GM20000 (cell line): ENCODE data around the gene DCLRE1B.

Source experiments
- DNase-seq: peaks from one replicate; pipeline ENCODE4 v3.0.0; 2012; ENCODE audit warnings: low spot score
- TF ChIP-seq, protein P1 (sequence below): IDR thresholded peaks from 2 replicates; pipeline ENCODE4 v1.5.1; 2012; ENCODE audit warnings: mild to moderate bottlenecking, control low read depth; ENCODE audit errors: extremely low read depth, missing control alignments

Gene DCLRE1B

DNA sequence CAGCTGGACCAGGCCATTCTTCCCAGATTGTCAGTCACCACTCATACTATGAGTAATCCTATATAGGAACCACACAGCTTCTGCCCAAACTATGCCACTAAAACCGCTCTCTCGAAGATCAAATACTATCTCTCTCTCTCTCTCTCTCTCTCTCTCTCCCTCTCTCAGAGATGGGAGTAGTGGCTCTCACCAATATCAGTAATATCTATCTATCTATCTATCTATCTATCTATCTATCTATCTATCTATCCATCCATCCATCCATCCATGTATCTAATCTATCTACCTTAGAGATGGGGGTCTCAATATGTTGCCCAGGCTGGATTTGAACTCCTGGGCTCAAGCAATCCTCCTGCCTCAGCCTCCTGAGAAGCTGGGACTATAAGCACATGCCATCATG is 19.3 kb downstream of the DCLRE1B start:
- TF ChIP-seq, protein P1, sequence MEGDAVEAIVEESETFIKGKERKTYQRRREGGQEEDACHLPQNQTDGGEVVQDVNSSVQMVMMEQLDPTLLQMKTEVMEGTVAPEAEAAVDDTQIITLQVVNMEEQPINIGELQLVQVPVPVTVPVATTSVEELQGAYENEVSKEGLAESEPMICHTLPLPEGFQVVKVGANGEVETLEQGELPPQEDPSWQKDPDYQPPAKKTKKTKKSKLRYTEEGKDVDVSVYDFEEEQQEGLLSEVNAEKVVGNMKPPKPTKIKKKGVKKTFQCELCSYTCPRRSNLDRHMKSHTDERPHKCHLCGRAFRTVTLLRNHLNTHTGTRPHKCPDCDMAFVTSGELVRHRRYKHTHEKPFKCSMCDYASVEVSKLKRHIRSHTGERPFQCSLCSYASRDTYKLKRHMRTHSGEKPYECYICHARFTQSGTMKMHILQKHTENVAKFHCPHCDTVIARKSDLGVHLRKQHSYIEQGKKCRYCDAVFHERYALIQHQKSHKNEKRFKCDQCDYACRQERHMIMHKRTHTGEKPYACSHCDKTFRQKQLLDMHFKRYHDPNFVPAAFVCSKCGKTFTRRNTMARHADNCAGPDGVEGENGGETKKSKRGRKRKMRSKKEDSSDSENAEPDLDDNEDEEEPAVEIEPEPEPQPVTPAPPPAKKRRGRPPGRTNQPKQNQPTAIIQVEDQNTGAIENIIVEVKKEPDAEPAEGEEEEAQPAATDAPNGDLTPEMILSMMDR: no peak
- no peak for DNase-seq

DNA sequence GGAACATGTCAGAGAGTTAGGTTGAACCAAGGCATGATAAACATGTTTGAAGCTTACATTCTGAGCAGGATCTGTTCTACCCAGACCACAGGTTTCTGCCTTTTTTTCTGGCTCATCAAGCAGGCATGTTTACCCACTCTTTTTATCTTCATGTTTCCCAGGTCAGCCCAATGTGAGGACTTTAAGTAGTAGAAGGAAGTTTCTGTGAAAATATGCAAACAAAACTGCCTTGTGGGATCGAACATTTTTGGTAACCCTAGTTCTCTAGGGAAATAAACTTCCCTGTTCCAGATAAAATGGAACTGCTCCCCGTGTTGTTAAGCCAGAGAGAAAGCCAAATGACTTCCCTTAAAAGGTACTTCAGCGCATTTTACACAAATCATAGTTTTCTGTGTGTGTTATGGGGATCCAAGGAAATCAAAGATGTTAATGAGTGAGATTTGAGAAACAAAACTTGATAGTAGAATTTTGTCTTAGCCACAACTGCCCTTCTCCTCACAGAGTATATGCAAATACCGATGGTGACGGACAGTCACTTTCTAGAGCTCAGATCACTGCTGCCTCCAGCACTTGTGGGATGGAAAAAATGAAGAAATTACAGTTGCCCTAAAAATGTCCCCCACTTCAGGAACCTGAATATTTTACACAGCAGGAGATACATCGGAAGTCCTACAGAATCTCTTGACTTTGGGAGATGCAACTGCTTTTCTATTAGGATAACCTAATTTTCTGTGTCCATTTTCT is 23.2 kb downstream of the DCLRE1B start:
- DNase-seq: peak; percentile 54

DNA sequence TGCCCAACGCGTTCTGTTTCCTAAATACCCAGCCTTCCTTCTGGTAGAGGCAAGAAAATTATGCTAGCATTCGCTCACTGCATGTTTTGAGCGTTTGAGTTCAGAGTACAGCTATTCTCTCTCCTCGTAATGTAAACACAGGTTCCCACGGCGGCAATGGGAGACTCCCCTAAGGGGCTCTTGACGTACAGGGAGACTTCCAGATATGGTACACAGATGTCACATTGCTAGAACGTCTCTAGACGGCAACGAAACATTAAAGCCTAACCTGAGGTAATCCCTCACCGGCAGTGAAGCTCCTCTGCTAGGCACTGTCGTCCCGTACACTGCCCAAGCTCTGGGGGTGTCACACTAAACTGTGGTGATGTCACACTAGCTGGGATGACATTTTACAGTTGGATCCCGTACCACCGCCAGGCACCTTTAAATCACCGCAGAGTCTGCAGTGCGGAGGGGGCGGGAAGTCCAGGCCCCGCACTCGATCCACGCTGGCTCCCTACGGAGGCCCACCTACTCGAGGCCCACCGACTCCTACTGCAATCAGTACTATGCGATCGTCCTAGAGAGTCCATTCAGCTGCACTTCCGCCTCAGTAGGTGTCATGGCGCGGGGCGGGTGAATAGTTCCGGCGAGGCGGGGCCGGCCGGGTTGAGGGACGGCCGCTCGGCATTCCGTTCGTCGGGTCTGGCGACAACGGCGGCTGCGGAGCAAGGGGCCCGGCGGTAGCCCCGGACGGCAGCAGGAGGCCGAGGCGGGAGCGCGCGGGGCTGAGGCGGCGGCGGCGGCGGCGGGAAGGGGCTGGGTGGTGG is 24.0 kb downstream of the DCLRE1B start, which contains the start of gene HIPK1:
HIPK1 (plus strand) TSS at position 384 of the 809 bp plus-strand sequence.
- TF ChIP-seq, protein P1: no peak
- DNase-seq: peak; percentile 92

More for the DNA sequence above, 23.2 kb downstream of the DCLRE1B start:
- TF ChIP-seq, protein P1: no peak

DNA sequence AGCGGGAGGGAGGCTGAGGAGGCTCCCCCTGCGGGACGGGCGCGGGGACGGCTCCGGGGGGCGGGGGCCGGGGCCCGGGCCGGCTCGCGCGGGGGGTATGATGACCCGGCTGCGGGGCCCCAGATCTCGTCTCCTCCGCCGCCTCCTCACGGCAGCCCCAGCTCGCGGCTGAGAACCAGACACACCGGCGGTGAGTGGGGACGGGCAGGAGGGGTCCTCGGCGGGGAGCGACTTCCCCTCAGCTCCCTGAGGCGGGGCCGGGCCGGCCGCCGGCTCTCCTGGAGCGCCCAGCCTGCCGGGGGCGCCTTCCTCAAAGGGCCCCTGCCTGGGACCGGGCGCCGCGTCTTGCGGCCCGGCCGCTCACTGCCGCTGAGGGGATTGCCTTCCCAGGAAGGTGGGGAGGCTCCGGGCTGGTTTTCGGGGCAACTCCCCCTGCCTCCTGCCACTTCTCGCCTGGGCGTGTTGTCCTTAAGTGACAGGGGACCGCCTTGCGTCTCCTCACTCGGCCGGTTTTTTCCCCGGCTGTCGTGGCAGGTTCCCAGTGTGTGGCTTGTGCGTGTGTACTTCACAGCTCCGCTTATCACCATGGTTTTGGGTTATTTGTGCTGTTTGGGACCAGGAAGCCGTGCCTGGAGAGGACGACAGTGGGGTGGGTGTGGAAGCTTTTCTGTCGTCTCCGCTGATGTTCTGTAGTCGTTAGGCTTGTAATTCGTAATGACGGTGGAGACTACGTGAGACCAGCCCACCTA is 24.8 kb downstream of the DCLRE1B start:
- TF ChIP-seq, protein P1: peak; percentile 21
- peak; percentile 75 for DNase-seq

DNA sequence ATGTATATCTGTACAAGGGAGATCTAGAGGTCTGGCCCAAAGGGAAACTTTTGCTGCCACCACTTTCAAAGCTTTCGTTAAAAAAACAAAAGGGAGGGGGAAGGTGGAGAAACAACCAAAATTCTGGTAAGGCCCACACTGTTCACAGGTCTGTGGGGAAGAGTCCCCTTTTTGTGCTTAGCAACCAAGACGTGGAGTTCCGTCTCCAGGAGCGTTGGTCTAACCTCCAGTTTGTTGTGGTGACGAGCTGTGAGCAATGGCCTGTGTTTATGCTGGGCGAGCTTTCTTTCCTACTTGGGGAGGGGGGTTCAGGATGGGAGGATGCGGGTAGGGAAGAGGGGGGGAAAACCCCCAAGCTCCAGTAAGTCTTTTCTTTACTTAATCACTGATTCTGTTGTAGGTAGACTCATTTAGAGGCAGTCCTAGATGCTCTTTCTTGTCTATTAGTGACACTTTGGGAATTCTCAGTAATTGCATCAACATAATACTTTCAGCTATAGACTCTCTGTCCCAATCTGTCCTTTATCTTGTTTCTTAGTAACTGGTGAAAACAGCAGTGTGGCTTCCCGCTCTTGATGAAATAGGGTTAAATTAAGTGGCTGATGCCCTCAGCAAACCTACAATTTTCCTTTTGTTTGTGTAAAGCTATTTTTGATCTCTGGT is 25.5 kb downstream of the DCLRE1B start:
- peak; percentile 65 for DNase-seq

DNA sequence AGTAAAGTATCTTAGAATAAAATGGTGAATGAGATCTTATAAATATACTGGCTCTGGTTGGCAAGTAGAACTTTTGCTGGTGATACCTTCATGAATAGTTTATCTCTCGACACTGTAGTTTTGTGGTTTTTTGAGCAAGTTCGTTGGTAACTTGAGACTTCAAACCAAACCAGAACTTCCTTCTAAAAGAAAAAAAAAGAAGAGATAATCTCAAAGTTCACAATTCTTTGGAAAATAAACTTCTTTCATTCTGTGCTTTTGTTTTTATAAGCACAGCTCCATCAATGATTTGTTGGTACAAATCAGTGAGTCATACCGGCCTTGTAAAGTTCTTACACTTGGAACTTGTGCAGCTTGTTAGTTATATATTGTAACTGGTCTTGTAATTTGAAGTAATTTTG is 26.3 kb downstream of the DCLRE1B start:
- TF ChIP-seq, protein P1: no peak
- no peak for DNase-seq

More for the DNA sequence above, 25.5 kb downstream of the DCLRE1B start:
- TF ChIP-seq, protein P1: no peak
